ENCODE measurements around the gene IQGAP3.
A peak's percentile ranks its signal among the peaks of the same experiment; 100 is the strongest.

The IQGAP3 gene

DNA sequence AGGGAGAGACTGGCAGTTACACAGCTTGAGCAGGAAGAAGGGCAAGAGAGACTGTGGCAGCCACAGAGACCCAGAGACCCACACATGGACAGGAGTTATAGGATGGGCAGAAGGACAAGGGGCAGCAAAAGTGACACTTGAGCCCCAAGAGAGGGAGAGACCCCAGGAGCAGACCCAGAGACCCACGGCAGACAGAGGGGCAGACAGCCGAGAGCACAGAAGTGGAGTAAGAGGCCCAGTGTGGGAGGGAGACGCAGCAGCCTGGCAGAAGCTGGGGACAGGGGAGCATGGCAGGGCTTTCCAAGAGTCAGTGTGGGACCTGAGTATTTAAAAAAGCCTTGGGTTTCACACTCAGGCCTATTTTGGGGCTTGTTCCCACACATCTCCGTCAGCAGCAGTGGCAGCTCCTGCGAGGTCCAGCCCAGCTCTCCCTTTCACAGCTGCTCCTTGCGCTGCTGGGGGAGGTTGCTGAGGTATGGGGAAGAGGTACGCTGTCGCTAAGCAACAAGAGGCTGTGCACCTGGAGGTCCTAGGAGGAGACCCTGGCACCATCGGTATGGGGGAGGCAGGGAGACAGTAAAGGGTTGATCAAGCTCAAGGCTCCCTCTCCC lies 62.8 kb downstream of the IQGAP3 start:
- DNase-seq (ENCODE audit: low read depth) = no peak

- DNase-seq (ENCODE audit: low read depth) = no peak
Measured at GRCh38 chr1:156508955-156509234, 63.5 kb downstream of the IQGAP3 start.

GRCh38 chr1:156508205-156508954 lies 64.0 kb downstream of the IQGAP3 start:
- DNase-seq (ENCODE audit: low read depth) = no peak

DNA sequence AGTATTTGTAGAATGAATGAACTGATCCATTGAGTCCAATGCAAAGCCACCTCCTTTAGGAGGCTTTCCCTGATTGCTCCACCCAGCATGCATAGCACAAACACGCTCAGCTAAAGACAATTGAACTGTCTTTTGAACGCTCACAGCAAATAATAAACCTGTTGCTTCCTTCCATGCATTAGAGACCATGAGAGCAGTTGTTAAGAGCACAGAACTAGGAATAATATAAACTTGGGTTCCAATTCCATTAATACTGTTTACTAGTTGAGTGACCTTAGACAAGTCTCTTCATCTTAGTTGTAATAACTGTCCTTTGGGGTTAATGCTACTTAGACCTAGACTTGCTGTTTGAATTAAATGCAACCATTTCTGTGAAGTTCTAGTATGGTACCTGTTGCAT lies 65.9 kb downstream of the IQGAP3 start:
- no peak for DNase-seq (ENCODE audit: low read depth)

DNA sequence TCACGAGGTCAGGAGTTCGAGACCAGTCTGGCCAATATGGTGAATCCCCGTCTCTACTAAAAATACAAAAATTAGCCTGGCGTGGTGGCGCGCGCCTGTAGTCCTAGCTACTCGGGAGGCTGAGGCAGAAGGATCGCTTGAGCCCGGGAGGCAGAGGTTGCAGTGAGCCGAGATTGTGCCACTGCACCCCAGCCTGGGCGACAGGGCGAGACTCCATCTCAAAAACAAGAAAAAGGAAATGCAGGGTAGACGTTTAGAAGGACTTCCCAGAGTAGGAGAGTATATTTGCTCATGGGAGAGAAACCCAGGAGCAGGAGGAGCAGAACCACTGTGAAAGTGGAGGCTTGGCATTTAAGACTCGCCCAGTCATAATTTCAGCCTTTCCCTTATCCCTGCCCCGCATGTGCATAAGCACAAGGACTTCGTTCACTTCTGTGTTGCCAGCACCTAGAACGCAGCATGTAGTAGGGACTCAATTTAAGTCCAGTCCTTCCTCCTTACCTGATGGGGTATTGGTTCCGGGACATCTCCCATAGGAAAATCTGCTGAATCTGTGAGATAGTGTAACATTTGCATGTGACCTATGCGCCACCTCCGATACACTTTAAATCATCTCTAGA lies 66.6 kb downstream of the IQGAP3 start:
- DNase-seq (ENCODE audit: low read depth) = no peak

- peak; percentile 99 for DNase-seq (ENCODE audit: low read depth)
Measured at GRCh38 chr1:156504821-156505678, 67.3 kb downstream of the IQGAP3 start.

- no peak for DNase-seq (ENCODE audit: low read depth)
Measured at GRCh38 chr1:156504438-156504813, 67.9 kb downstream of the IQGAP3 start.

GRCh38 chr1:156503698-156504437 lies 68.5 kb downstream of the IQGAP3 start:
- no peak for DNase-seq (ENCODE audit: low read depth)

- DNase-seq (ENCODE audit: low read depth) = no peak
Measured at GRCh38 chr1:156502894-156503697, 69.3 kb downstream of the IQGAP3 start.

DNA sequence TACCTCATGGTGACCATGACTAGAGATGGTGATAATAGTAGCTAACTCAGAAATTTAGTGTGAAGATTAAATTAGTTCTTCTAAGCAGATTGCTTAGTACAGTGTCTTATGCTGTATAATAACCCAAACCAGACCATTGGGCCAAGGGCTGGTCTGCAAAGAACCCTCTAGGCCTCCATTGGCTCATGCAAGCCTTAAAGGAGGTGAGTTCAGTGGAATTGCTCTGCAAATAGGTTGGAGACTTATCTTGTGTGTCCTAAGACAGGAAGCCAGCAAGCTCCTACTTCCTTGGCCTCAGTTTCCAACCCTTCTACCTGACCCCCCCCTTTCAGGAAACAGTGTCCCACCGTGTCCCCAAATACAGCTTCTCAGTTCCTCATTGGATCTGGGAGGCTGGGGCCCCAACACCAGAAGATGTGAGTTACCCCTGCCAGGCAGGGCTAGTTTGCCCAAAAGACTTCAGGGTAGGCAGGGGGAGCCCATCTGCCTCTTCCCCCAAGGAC lies 69.9 kb downstream of the IQGAP3 start:
- no peak for DNase-seq (ENCODE audit: low read depth)

GRCh38 chr1:156500793-156501506 lies 71.4 kb downstream of the IQGAP3 start:
- DNase-seq (ENCODE audit: low read depth) = peak; percentile 93

- DNase-seq (ENCODE audit: low read depth) = no peak
Measured at GRCh38 chr1:156500543-156500792, 71.9 kb downstream of the IQGAP3 start, which contains the start of gene MEF2D. MEF2D (minus strand) TSS chr1:156500775; CDS start chr1:156483292, 17,483 bp downstream.

GRCh38 chr1:156499842-156500542 lies 72.4 kb downstream of the IQGAP3 start:
- DNase-seq (ENCODE audit: low read depth) = no peak

DNA sequence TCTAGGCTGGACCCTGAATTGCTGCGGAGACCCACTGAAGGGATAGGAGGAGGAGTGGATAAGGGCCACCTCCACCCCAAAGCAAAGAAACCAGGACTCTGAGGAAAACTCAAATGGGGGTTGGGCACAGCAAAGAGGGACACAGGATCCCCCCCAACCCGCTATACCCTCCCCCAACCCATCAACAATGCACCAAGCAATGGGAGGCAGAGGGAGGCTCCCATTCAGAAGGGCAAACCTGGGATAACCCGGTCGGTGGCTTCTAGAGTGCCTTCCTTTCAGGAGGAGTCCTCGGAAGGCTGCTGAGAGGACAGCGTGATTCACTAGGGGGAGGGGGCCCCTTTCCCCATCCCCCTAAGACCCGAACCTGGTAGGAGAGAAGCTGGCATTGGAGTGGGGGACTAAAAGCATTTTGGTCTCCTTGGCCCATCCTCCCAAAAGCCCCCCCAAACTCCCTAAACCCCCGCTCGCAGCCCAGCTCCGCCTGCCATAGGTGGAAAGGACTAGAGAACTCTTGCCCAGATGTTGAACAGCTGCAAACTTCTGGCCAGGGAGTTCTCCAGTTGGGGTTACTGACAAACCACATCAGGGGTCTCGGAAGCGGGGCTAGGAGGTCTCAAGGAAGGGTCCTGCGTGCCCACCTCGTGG lies 73.0 kb downstream of the IQGAP3 start:
- no peak for DNase-seq (ENCODE audit: low read depth)

DNA sequence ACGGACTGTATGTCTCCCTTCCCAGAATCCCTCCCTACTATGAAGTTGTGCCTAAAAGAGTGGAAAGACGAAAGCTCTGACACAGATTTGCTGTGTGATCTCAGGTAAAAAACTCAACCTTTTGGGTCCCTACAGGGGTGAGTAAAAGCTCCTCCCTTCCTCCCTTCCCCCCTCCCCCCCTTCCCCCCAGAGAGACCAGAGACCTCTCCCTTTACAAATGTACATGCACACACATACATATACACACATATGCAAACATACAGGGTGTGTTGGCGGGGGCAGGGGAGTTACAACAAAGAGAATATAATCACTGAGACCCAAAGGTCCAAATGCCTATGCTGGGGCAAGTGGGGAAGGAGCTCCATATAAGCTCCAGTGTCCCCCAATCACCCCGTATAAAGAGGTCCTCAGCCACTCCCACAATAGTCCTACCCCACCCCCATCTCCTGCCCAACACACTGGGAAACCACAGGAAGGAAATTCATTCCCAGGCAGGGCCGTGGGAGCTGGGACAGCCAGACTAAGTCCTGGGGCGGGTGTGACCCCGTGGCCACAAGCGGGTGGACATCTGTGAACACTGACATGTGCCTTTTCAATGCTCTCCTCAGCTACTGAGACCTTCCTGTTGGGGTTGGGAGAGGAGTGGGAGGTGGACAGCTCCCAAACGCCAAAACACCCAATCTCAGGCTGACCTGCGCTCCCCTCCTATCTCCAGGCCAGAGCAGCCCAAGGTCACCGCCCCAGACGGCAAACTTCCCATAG lies 73.8 kb downstream of the IQGAP3 start:
- no peak for DNase-seq (ENCODE audit: low read depth)

DNA sequence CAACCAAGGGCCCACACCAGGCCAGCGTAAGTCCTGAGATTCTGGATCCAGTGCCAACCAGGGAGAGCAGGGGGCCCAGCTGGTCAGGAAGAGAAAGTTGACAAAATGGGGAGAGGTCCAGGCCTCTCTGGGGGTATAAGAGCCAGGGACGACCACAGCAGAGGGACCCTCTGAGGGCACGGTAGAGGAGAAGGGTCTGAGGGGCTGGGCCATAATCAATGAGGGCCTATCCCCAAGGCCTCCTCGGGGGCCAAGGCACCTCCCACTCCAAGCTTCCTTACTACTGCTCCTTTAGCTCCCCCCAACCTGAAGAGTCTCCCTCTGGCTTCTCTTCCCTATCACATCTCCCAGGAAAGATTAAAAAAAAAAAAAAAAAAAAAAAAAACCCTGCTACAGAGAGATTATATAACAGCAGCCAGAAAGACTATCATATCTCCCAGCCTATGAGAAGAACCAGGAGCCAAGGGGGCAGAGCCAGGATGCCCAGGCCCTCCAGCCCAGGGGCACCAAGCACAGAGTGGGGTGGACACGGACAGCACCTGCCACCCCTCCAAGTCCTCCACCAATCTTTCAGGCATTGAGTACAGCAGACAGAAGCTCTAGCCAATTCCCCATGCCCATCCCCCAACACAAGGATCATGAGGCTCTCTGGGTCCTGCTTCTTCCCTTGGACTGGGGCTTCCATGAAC lies 74.5 kb downstream of the IQGAP3 start:
- no peak for DNase-seq (ENCODE audit: low read depth)

DNA sequence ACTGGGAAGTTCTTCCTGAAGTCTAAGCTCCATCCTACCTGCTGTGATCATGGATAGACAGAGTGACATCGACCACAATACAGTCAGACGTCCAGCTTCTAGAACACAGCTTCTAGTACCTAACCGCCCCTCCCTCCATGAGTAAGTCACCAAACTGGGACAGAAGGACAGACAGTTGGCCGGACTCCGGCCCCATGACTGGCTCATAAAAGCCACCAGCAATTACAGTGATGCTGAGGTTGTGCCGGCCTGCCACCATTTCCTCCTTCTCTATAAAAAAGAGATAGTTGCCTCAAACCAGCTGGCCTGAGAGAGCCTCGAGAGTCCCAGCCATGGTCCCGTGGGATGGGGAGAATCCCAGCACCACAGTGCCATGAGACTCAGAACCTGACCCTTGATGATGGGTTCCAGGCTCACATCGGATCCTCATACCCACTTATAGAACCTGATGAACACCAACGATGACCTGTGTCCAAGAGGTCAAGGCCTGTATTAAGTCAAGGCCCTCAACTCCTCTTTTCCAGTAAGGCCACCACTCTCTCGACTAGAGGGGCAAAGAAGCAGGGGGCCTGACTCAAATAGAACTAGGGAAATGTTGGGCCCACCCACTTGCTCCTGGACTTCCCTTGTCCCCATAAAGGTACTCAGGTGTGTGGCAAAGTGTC lies 75.2 kb downstream of the IQGAP3 start:
- no peak for DNase-seq (ENCODE audit: low read depth)

Measured in CMK (cell line).